Lung (tissue), 12 donors: ENCODE measurements around the gene MYO3A. TPM values are rescaled to one million over a fixed set of nuclear protein-coding genes. Genes with fewer than 3 reads are reported as not detected.

Experiments
- ATAC-seq: fragments of 200-7000 bp; cut with Tn5 transposase; one replicate; pipeline ENCODE4 v1.9.1; 2020; ENCODE audit warnings: moderate number of reproducible peaks; ENCODE audit not compliant: insufficient read depth, low FRiP score
- DNase-seq, 3 donors: peaks; one replicate each; pipeline ENCODE4 v3.0.0-alpha.2; 2013 to 2017
- H3K27ac ChIP-seq, 2 donors: one replicate each; pipeline ENCODE4 v1.5.1; 2013; ENCODE audit warnings: mild to moderate bottlenecking in 2 of 2, moderate library complexity in 2 of 2, control low read depth in 1 of 2, inconsistent platforms in 1 of 2, low read depth in 1 of 2, low read length in 1 of 2
- H3K27me3 ChIP-seq, 3 donors: one replicate each; pipeline ENCODE4 v1.5.1; 2013; ENCODE audit warnings: low read length in 2 of 3; ENCODE audit not compliant: control insufficient read depth in 3 of 3, insufficient read depth in 3 of 3
- H3K36me3 ChIP-seq, 4 donors: one replicate each; pipeline ENCODE4 v1.5.1; 2013; ENCODE audit warnings: low read length in 4 of 4, mild to moderate bottlenecking in 1 of 4, moderate library complexity in 1 of 4; ENCODE audit not compliant: control insufficient read depth in 4 of 4, insufficient read depth in 4 of 4
- H3K4me1 ChIP-seq, 5 donors: one replicate each; pipeline ENCODE4 v1.5.1; 2013; ENCODE audit warnings: low read length in 5 of 5, mild to moderate bottlenecking in 2 of 5, moderate library complexity in 1 of 5; ENCODE audit not compliant: control insufficient read depth in 5 of 5, insufficient read depth in 5 of 5
- H3K4me3 ChIP-seq: one replicate; pipeline ENCODE4 v1.5.1; 2013; ENCODE audit warnings: mild to moderate bottlenecking, control low read depth, moderate library complexity
- H3K9ac ChIP-seq, 2 donors: one replicate each; pipeline ENCODE4 v1.5.1; 2013; ENCODE audit warnings: low read length in 2 of 2, control low read depth in 1 of 2; ENCODE audit not compliant: insufficient read depth in 1 of 2
- H3K9me3 ChIP-seq, 4 donors: one replicate each; pipeline ENCODE4 v1.5.1; 2013; ENCODE audit warnings: low read length in 3 of 4, mild to moderate bottlenecking in 1 of 4, moderate library complexity in 1 of 4; ENCODE audit not compliant: control insufficient read depth in 4 of 4, insufficient read depth in 3 of 4
- WGBS, 2 donors: extraction: QIAGEN DNeasy Blood & Tissue Kit; methylation state at CpG; one replicate each; pipeline ENCODE4 v1.1.7; 2013; 5-methylcytosine and 5-hydroxymethylcytosine counted together
- polyA plus RNA-seq, 2 donors: library from polyadenylated mRNA; stranded (reverse); fragments of 200-250 nt; gene quantifications; one replicate each; pipeline ENCODE4 v1.2.1, GENCODE V29; 2013
- total RNA-seq, 2 donors: library from RNA; depleted of rRNA in 1 of 2; stranded (reverse); fragments of >200 nt in 1 of 2; gene quantifications; one replicate each; pipeline ENCODE4 v1.2.1, GENCODE V29; 2014 to 2021
- TF ChIP-seq, protein P1 (sequence below): IDR thresholded peaks from 2 replicates; pipeline ENCODE4 v1.5.1; 2012; ENCODE audit warnings: mild to moderate bottlenecking; ENCODE audit errors: control extremely low read depth, extremely low read depth
- donor health status: control.
- donor health status: control.
- donor health status: Bipolar disorder and iron deficiency.
- donor health status: healthy.
- donor health status: DM: yes; HTN: yes; CAD: no.

The MYO3A gene
- total and polyA plus RNA-seq, 4 donors: 0.08 to 5.7 (median 0.34) TPM

GRCh38 chr10:26225322-26225721, 291.3 kb downstream of the MYO3A start:
- TF ChIP-seq, protein P1, sequence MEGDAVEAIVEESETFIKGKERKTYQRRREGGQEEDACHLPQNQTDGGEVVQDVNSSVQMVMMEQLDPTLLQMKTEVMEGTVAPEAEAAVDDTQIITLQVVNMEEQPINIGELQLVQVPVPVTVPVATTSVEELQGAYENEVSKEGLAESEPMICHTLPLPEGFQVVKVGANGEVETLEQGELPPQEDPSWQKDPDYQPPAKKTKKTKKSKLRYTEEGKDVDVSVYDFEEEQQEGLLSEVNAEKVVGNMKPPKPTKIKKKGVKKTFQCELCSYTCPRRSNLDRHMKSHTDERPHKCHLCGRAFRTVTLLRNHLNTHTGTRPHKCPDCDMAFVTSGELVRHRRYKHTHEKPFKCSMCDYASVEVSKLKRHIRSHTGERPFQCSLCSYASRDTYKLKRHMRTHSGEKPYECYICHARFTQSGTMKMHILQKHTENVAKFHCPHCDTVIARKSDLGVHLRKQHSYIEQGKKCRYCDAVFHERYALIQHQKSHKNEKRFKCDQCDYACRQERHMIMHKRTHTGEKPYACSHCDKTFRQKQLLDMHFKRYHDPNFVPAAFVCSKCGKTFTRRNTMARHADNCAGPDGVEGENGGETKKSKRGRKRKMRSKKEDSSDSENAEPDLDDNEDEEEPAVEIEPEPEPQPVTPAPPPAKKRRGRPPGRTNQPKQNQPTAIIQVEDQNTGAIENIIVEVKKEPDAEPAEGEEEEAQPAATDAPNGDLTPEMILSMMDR: no peak
- H3K9me3 ChIP-seq: peaks cover 0 to 4% (median 0%) of the 10 kb centered on the region in 4 donors
- H3K9ac ChIP-seq: no peak overlapping the region
- ATAC-seq (no peak), DNase-seq (no peak)
- WGBS, 2 donors: 71 to 83% methylated on average over 4 of the region's 4 CpGs
- no peak overlapping the region for H3K27ac ChIP-seq
- no peak overlapping the region for H3K4me3 ChIP-seq
- no peaks in the 10 kb centered on the region for H3K36me3 ChIP-seq
- H3K4me1 ChIP-seq: no peaks in the 10 kb centered on the region
- H3K27me3 ChIP-seq: peaks cover 0 to 66% (median 30%) of the 10 kb centered on the region in 3 donors

DNA sequence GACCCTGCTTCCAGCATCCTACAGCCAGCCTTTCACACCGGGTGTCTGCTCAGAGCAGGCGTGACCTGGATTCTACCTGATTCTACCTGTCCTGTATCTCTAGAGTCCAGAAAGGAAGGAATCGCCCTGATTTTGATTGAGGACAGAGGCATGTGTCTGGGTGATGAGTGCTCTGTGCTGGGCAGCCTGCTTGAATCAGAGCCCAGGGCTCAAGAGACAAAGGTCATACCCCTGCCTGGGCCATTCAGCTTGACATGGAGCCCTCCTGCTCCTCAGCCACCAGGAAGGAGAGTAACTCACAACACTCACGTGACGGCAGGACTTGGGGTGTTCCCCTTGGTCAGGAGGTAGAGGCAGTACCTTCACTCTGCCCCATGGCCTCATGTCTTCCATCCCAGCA, 293.8 kb downstream of the MYO3A start:
- 85 to 95% methylated on average over 5 of the region's 5 CpGs for WGBS, 2 donors
- Histone ChIP-seq H3K4me1 (no peaks in the 10 kb centered on the region), H3K36me3 (no peaks in the 10 kb centered on the region), H3K4me3 (no peak overlapping the region), H3K9ac (no peak overlapping the region), H3K27ac (no peak overlapping the region), H3K27me3 (peaks cover 0 to 41% (median 6%) of the 10 kb centered on the region in 3 donors), H3K9me3 (no peaks in the 10 kb centered on the region)
- no peak for DNase-seq
- no peak for ATAC-seq
- TF ChIP-seq, protein P1: no peak

DNA sequence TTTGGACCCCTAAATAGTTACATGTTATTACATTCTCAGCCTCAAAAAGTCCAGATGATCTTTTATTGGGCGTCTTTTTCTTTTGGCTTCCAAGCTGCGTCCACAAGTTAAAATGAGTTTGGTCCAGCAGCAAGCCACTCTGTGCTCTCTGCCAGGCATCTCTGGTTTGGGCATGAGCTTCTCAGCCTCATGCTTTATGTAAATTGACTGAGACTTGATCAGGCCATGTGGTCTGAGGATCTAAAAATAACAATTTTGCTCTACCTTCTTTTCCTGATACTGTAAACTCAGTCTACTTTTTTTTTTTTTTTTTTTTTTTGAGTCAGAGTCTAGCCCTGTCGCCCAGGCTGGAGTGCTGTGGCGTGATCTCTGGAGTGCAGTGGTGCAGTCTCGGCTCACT, 298.1 kb downstream of the MYO3A start:
- Histone ChIP-seq H3K36me3 (no peaks in the 10 kb centered on the region), H3K4me1 (no peaks in the 10 kb centered on the region), H3K27me3 (peaks cover 0 to 15% (median 0%) of the 10 kb centered on the region in 3 donors), H3K4me3 (no peak overlapping the region), H3K27ac (no peak overlapping the region), H3K9me3 (no peaks in the 10 kb centered on the region), H3K9ac (no peak overlapping the region)
- ATAC-seq (no peak), DNase-seq (no peak)
- WGBS, 2 donors: 92 to 96% methylated on average over 5 of the region's 5 CpGs
- TF ChIP-seq, protein P1: no peak

GRCh38 chr10:26235761-26236160, 301.7 kb downstream of the MYO3A start:
- ATAC-seq (no peak), DNase-seq (no peak)
- 87 to 89% methylated on average over 6 of the region's 6 CpGs for WGBS, 2 donors
- Histone ChIP-seq H3K4me3 (no peak overlapping the region), H3K9me3 (no peaks in the 10 kb centered on the region), H3K27ac (no peak overlapping the region), H3K36me3 (no peaks in the 10 kb centered on the region), H3K27me3 (no peaks in the 10 kb centered on the region), H3K9ac (no peak overlapping the region), H3K4me1 (no peaks in the 10 kb centered on the region)
- TF ChIP-seq, protein P1: no peak
